ENCODE data around the gene ANKMY2.

The ANKMY2 gene

GRCh38 chr7:16558761-16559302 lies 86.7 kb downstream of the ANKMY2 start:
- Histone ChIP-seq H3K9me3 (ENCODE audit: severe bottlenecking) (no peaks in the 10 kb centered on the region), H3K27ac (ENCODE audit: poor library complexity, severe bottlenecking) (no peak overlapping the region), H3K27me3 (ENCODE audit: insufficient read depth, poor library complexity, severe bottlenecking) (no peaks in the 10 kb centered on the region), H3K4me3 (ENCODE audit: severe bottlenecking) (no peak overlapping the region), H3K36me3 (ENCODE audit: low read depth) (no peaks in the 10 kb centered on the region), H3K4me1 (ENCODE audit: insufficient read depth, poor library complexity, severe bottlenecking) (no peaks in the 10 kb centered on the region)
- no peak for ATAC-seq (ENCODE audit: low read depth)
- no peak for DNase-seq (ENCODE audit: low spot score)
- no peak for TF ChIP-seq CTCF (IDR thresholded peaks at IDR 0.05; ENCODE audit: poor library complexity, severe bottlenecking)

GRCh38 chr7:16556359-16556758 lies 89.2 kb downstream of the ANKMY2 start:
- DNase-seq (ENCODE audit: low spot score): no peak
- ATAC-seq (ENCODE audit: low read depth): no peak
- no peaks in the 10 kb centered on the region for H3K27me3 ChIP-seq (ENCODE audit: insufficient read depth, poor library complexity, severe bottlenecking)
- no peak for TF ChIP-seq CTCF (IDR thresholded peaks at IDR 0.05; ENCODE audit: poor library complexity, severe bottlenecking)
- no peaks in the 10 kb centered on the region for H3K36me3 ChIP-seq (ENCODE audit: low read depth)
- H3K4me3 ChIP-seq (ENCODE audit: severe bottlenecking): no peak overlapping the region
- H3K4me1 ChIP-seq (ENCODE audit: insufficient read depth, poor library complexity, severe bottlenecking): no peaks in the 10 kb centered on the region
- no peak overlapping the region for H3K27ac ChIP-seq (ENCODE audit: poor library complexity, severe bottlenecking)
- H3K9me3 ChIP-seq (ENCODE audit: severe bottlenecking): no peaks in the 10 kb centered on the region

GRCh38 chr7:16554518-16555236 lies 90.9 kb downstream of the ANKMY2 start:
- Histone ChIP-seq H3K27me3 (ENCODE audit: insufficient read depth, poor library complexity, severe bottlenecking) (no peaks in the 10 kb centered on the region), H3K4me3 (ENCODE audit: severe bottlenecking) (no peak overlapping the region), H3K9me3 (ENCODE audit: severe bottlenecking) (no peaks in the 10 kb centered on the region), H3K27ac (ENCODE audit: poor library complexity, severe bottlenecking) (no peak overlapping the region), H3K36me3 (ENCODE audit: low read depth) (no peaks in the 10 kb centered on the region), H3K4me1 (ENCODE audit: insufficient read depth, poor library complexity, severe bottlenecking) (no peaks in the 10 kb centered on the region)
- DNase-seq (ENCODE audit: low spot score) (no peak), ATAC-seq (ENCODE audit: low read depth) (no peak)
- TF ChIP-seq CTCF (IDR thresholded peaks at IDR 0.05; ENCODE audit: poor library complexity, severe bottlenecking): no peak

- no peaks in the 10 kb centered on the region for H3K9me3 ChIP-seq (ENCODE audit: severe bottlenecking)
- no peaks in the 10 kb centered on the region for H3K4me1 ChIP-seq (ENCODE audit: insufficient read depth, poor library complexity, severe bottlenecking)
- ATAC-seq (ENCODE audit: low read depth) (no peak), DNase-seq (ENCODE audit: low spot score) (no peak)
- H3K4me3 ChIP-seq (ENCODE audit: severe bottlenecking): no peak overlapping the region
- no peak for TF ChIP-seq CTCF (IDR thresholded peaks at IDR 0.05; ENCODE audit: poor library complexity, severe bottlenecking)
- H3K27ac ChIP-seq (ENCODE audit: poor library complexity, severe bottlenecking): no peak overlapping the region
- no peaks in the 10 kb centered on the region for H3K27me3 ChIP-seq (ENCODE audit: insufficient read depth, poor library complexity, severe bottlenecking)
- H3K36me3 ChIP-seq (ENCODE audit: low read depth): no peaks in the 10 kb centered on the region
Measured at GRCh38 chr7:16550671-16551070, 94.9 kb downstream of the ANKMY2 start.

Data from RWPE2 (cell line).